D721Med (cell line): ENCODE data around the gene ARHGEF12.
A peak's percentile ranks its signal among the peaks of the same experiment; 100 is the strongest.

Experiments
- DNase-seq: peaks from one replicate; pipeline ENCODE4 v3.0.0; 2011; ENCODE audit warnings: low spot score; ENCODE audit not compliant: insufficient read length
- FAIRE-seq: peaks from 2 replicates; lab custom pipeline; 2011; peaks lifted over from hg19 to GRCh38; lab: Jason Lieb, UNC
- TF ChIP-seq, protein P1 (sequence below): IDR thresholded peaks from 2 replicates; pipeline ENCODE4 v1.5.1; 2012; ENCODE audit warnings: mild to moderate bottlenecking, control low read depth; ENCODE audit not compliant: insufficient read depth; ENCODE audit errors: missing control alignments

Gene ARHGEF12

DNA sequence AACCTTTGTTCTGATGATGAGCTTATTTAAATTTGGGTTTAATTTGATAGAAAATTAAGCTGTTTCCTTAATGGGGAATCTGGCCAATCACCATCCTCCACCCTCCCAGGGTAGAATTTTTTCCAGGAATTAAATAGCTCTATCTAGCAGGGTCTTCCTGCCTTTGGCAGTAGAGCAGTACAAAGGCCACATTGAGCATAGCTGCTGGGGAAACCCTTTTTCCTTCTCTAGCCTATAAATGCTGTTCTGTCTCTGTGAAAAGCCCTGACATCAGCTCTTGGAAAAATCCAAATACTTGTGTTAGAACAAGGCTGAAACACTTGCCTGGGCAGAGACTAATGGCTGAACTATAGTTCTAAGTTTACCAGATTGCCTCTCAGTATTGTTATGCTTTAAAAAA, 55.1 kb downstream of the ARHGEF12 start:
- no peak for FAIRE-seq
- DNase-seq = no peak
- TF ChIP-seq, protein P1, sequence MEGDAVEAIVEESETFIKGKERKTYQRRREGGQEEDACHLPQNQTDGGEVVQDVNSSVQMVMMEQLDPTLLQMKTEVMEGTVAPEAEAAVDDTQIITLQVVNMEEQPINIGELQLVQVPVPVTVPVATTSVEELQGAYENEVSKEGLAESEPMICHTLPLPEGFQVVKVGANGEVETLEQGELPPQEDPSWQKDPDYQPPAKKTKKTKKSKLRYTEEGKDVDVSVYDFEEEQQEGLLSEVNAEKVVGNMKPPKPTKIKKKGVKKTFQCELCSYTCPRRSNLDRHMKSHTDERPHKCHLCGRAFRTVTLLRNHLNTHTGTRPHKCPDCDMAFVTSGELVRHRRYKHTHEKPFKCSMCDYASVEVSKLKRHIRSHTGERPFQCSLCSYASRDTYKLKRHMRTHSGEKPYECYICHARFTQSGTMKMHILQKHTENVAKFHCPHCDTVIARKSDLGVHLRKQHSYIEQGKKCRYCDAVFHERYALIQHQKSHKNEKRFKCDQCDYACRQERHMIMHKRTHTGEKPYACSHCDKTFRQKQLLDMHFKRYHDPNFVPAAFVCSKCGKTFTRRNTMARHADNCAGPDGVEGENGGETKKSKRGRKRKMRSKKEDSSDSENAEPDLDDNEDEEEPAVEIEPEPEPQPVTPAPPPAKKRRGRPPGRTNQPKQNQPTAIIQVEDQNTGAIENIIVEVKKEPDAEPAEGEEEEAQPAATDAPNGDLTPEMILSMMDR = no peak

GRCh38 chr11:120391854-120392253, 55.6 kb downstream of the ARHGEF12 start:
- TF ChIP-seq, protein P1 = no peak
- DNase-seq = no peak
- peak; percentile 63 for FAIRE-seq

DNA sequence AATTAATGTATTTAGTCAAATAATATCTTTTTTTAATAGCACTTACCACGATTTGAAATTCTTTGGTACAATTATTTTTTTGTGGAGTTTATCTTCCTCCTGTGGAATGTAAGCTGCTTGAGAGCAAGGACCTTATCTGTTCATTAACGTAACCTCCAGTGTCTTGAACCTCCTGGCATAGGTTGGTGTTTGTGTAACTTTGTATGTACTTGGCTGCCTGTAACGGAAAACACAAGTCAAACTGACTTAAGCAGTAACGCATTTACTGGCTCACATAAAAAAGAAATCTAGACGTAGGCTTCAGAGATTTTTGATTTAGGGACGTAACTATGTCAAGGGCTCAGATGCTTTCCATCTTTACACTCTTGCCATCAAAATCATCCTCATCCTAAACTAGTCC, 56.1 kb downstream of the ARHGEF12 start:
- no peak for DNase-seq
- no peak for FAIRE-seq
- TF ChIP-seq, protein P1 = no peak

GRCh38 chr11:120392793-120393192, 56.6 kb downstream of the ARHGEF12 start:
- TF ChIP-seq, protein P1 = no peak
- DNase-seq = no peak
- FAIRE-seq = no peak

- TF ChIP-seq, protein P1 = no peak
- DNase-seq (no peak), FAIRE-seq (no peak)
These were observed 57.9 kb downstream of the ARHGEF12 start for GRCh38 chr11:120394119-120394518.

- FAIRE-seq (no peak), DNase-seq (no peak)
These were observed 59.6 kb downstream of the ARHGEF12 start for GRCh38 chr11:120395778-120396177.

DNA sequence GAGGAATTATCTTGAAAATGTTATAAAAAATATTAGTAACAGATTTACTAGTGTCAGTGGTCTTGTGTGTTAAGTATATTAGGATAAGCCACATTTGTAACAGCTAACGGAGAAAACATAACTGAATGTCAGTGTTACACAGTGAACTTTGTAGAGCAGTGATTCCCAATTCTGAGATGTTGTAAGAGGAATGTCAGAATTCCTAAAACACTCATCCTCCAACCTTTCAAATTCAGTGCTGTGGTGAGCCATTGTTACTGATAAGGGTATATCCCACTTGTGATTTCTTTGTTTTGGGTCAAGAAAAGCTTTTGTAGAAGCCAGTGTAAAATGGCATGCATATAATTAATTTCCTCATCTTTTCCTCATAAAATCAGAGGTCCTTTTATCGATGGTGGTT, 61.9 kb downstream of the ARHGEF12 start:
- TF ChIP-seq, protein P1 = no peak
- DNase-seq = no peak

More at GRCh38 chr11:120395778-120396177, 59.6 kb downstream of the ARHGEF12 start:
- TF ChIP-seq, protein P1 = no peak

More for the DNA sequence above, 61.9 kb downstream of the ARHGEF12 start:
- peak; percentile 46 for FAIRE-seq
